ENCODE data around the gene SDHA.

DNA sequence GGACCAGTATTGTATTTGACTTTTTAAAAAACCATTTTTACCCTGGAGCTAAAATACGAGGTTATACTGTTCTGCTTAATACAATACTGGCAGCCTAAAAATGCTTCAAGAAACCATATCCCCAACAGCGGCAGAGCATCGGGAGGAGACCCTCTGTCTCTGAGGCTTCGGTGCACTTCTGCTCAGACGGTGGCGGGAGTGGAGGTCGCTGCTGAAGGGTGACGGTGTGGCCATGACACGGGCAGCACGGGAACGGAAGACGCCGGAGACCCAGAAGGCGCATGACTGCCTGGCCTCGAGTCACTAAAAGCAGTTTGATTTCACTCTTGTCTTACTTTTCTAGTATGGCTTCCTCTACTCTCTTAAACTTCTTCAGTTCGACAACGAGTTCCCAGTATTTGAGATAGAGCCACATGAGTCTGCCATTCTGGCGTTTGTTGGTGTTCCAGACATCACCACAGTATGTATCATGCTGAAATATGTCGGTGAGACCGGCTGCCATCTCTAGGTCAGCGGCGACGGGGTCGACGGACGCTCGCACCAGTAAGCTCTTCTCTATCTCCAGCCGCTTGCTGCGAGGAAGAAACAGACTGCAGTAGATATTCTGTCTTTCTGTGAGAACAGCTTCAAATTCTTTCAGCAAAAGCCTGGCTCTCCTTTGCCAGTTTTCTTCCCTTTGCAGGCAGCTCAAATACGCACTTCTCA lies 13.0 kb upstream of the SDHA start:
- TF ChIP-seq, protein P1, sequence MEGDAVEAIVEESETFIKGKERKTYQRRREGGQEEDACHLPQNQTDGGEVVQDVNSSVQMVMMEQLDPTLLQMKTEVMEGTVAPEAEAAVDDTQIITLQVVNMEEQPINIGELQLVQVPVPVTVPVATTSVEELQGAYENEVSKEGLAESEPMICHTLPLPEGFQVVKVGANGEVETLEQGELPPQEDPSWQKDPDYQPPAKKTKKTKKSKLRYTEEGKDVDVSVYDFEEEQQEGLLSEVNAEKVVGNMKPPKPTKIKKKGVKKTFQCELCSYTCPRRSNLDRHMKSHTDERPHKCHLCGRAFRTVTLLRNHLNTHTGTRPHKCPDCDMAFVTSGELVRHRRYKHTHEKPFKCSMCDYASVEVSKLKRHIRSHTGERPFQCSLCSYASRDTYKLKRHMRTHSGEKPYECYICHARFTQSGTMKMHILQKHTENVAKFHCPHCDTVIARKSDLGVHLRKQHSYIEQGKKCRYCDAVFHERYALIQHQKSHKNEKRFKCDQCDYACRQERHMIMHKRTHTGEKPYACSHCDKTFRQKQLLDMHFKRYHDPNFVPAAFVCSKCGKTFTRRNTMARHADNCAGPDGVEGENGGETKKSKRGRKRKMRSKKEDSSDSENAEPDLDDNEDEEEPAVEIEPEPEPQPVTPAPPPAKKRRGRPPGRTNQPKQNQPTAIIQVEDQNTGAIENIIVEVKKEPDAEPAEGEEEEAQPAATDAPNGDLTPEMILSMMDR (IDR thresholded peaks at IDR 0.05) = no peak
- no peak for TF ChIP-seq POLR2A (IDR thresholded peaks at IDR 0.05)

Data from lower leg skin (tissue), 3 donors.